NCI-H128 (cell line): ENCODE data around the gene TRIM22.
"Not testable (repeated sequence)": the region's sequence is repeated elsewhere in the genome, so short reads cannot be mapped to it uniquely, and the experiment has no call there.

ENCODE experiments used
- DNase-seq: peaks from one replicate; lab custom pipeline; 2025; ENCODE audit not compliant: unreplicated experiment; lab: John Stamatoyannopoulos, UW

TRIM22 gene, protein sequence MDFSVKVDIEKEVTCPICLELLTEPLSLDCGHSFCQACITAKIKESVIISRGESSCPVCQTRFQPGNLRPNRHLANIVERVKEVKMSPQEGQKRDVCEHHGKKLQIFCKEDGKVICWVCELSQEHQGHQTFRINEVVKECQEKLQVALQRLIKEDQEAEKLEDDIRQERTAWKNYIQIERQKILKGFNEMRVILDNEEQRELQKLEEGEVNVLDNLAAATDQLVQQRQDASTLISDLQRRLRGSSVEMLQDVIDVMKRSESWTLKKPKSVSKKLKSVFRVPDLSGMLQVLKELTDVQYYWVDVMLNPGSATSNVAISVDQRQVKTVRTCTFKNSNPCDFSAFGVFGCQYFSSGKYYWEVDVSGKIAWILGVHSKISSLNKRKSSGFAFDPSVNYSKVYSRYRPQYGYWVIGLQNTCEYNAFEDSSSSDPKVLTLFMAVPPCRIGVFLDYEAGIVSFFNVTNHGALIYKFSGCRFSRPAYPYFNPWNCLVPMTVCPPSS

DNA sequence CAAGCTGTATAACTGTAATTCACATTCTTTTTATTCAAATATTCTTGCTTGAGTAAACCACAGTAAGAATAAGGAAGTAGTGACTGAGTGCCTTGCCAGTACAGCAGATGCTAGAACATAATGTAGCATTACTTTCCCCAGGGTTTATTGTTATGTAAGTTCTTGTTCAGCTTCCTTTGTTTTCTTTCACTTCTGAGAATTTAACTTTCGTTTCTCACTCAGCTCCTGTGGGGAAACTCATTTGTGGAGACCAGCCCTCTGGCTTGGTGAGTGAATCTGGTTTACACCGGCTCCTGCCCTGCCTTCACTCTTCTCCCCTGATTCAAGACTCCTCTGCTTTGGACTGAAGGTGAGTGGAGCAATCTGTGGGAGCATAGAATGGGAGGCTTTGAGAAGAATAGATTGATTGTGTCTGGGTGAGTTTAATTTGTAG lies at the start of gene TRIM22:
TSS of gene TRIM22 (plus strand) at position 240 of the 433 bp plus-strand sequence. CDS start 6,443 bp downstream, outside the sequence.
- no peak for DNase-seq

DNA sequence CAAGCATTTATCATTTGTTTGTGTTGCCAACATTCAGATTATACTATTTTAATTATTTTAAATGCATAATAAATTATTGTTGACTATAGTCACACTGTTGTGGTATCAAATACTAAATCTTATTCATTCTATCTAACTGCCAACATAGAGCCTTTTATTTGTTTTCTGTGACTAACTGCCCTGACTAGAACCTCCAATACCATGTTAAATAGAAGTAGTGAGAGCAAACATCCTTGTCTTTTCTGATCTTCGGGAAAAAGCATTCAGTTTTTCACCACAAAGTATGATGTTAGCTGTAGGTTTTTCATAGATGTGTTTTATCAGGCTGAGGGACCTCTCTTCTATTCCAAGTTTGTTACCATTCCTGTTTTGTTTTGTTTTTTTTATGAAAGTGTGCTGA lies 49.6 kb upstream of the TRIM22 start:
- DNase-seq: no peak

DNA sequence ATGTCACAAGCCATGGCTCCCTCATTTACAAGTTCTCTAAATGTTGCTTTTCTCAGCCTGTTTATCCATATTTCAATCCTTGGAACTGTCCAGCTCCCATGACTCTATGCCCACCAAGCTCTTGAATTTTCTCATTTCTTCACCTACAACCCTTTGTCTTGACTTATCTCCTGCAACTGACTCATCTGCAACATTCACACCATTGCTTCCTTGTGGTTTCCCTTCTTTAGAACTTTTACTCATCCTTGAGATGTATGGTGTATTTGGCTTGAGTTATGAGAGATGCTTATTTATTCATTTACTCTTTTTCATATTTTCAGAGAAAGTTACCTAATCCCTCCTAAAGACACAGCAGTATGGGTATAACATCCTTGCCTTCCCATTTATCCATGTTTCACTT lies 46.0 kb upstream of the TRIM22 start:
- DNase-seq: no peak

DNA sequence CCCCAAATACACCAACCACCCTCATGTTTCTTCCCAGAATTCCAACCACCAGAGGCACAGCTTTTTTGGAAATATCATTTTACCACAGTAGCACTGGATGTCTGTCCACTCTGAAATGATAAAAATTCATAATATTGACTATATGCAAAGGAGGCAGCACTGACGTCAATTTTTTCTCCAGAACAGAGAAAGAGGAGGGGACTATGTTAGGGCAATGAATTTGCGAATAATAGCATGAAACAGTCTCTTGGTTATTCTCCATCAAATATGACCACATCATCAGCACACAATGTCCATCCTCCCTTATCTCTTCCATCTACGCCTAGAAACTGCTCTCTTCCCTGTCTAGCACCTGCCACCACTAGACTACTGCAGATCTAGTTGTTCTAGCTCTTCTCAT lies 43.5 kb upstream of the TRIM22 start:
- no peak for DNase-seq

DNA sequence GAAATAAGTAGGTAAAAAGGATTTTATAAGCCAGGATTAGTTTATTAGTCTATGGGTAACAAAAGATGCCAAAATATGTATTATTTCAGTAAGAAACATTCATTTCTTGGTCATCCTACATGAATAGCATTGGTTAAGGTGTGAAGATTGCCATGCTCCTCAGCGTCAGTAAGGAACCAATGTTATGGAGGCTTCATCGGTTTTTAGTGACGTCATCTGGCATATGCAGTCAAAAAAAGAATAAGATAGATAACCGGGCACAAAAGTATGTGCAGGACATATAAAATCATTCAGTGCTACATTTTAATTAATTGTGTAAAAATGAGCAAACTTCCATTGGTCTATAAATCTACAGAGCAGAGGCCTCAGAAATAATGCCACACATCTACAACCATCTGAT lies 34.1 kb upstream of the TRIM22 start:
- DNase-seq: no peak

DNA sequence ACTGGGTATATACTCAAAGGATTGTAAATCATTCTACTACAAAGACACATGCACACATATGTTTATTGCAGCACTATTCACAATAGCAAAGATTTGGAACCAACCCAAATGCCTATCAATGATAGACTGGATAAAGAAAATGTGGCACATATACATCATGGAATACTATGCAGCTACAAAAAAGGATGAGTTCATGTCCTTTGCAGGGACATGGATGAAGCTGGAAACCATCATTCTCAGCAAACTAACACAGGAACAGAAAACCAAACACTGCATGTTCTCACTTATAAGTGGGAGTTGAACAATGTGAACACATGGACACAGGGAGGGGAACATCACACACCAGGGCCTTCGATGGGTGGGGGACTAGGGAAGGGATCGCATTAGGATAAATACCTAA lies 32.6 kb upstream of the TRIM22 start:
- not testable (repeated sequence) for DNase-seq

DNA sequence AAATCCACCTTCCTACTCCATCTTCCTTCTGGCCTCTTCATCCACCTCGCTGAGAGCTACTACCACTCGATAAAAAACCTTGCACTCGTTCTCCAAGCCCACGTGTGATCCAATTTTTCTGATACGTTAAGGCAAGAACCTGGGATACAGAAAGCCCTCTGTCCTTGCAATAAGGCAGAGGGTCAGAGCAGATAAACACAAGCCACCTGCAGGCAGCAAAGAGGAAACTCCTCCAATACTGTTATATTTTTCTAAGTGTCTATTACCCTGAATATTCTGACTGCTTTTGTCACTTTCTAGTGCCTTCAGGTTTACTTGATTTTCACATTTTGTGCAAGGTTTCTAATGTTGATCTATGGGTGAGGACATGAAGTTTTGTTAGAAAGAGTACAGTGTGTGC lies 31.3 kb upstream of the TRIM22 start:
- DNase-seq: no peak

DNA sequence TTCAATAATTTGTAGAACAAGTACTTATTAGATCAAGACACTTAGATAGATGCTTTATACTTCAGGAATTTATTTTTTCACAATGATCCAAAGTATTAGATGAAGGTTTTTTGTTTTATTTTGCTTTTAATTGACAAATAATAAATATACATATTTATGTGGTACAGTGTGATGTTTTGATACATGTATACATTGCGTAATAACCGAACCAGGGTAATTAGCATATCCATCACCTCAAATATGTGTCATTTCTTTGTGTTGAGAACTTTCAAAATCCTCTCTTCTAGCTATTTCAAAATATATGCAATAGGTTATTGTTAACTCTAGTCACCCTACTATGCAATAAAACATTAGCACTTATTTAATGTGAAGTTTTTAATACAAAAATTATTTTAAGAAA lies 26.1 kb upstream of the TRIM22 start:
- no peak for DNase-seq

DNA sequence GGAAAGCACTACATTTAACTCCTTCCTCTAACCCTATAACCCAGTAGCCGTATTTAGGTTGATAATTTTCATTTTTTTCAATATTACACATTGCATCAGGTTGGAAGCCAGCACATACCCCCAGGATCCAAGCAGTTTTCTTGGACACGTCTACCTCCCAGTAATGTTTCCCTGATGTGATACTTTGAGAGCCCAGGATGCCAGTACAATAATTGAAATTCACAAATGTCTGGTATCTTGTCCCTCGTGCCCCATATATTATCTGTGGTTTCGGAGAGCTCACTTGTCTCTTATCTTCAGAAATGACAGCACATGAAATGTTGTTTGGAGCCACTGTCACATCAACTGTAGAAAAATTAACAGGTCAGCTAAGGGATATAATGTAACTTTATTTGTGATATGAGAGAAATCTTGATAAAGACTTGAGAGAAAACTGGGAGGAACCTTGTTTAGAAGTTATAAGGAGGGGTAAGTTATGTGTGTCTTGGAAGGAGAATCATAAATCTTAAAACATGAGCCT lies 24.5 kb upstream of the TRIM22 start:
- DNase-seq: no peak

DNA sequence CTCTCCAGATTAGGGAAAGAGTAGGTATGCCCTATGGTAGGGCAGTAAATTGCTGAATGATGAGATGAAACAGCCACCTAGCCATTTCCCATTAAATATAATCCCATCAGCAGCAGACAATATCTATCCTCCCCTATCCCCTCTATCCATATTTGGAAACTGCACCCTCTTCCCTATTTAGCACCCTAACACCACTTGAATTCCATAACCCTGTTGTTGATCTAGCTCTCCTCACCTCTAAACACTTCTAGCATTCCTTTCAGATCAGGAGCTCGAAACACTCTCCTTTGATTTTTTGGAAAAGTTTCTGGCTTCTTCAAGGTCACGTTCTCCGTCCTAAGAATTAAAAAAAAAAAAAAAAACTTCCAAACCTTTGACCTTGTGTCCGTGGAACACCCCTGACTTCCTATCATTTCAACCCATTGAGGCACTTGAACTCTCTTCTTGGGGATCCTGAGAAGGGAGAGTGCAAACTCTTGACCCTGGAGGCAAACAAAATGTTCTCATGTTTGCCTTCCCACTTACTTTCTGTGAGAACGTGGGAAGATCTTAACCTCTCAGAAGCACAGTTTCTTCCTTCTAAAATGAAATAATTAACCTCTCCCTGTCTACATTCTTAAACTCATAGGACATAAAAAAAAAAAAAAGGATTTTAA lies 23.7 kb upstream of the TRIM22 start:
- no peak for DNase-seq

DNA sequence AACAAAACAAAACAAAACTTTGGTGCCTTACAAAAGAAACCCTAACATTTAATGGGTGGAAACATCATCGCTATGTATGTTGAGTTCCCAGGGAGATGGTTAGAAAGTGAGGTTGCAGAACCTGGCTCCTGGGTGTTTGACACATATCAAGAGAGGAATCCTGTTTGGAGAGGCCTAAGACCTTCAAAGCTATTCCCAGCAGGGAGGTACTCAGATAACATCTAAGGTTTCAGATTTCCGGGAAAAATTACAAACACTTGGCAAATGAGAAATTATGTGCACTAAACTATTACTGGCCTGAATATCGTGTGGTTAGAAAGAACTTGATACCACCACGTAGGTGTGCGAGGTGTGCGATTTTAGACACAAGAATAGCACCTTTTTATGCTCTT lies 23.2 kb upstream of the TRIM22 start:
- no peak for DNase-seq

DNA sequence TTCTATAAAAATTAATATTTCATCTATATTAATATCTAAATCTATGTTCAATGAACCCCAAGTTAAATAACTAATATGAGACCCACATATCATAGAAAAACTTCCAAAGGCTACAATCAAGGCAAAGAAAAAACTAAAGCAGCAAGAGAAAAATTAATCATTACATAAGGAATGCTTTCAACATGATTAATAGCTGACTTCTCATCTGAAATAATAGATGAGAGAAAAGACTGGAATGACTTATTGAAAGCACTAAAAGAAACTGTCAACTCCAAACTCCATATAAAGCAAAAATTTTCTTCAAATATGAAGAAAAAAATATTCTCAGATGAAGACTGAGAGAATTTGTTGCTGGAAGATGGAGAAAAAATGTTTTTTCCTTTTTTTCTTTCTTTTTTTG lies 17.8 kb upstream of the TRIM22 start:
- DNase-seq: no peak

DNA sequence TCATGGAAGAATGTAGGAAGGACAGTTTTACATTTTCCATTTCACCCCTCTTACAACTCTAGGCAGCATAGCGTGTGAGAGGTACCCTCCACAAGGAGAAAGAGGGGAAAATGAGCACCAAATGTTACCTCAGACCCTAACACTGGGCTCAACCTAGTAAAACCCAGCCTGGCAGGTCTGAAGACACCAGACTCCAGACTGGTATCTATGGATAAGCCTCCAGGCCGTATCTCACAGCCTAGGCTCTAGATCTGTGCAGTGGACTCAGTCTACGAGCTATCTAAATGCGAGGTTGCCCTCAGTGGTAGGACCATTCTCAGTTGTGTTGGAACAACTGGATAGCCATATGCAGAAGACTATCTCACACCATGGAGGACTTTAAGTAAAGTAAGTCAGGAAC lies 15.2 kb upstream of the TRIM22 start:
- DNase-seq: no peak

DNA sequence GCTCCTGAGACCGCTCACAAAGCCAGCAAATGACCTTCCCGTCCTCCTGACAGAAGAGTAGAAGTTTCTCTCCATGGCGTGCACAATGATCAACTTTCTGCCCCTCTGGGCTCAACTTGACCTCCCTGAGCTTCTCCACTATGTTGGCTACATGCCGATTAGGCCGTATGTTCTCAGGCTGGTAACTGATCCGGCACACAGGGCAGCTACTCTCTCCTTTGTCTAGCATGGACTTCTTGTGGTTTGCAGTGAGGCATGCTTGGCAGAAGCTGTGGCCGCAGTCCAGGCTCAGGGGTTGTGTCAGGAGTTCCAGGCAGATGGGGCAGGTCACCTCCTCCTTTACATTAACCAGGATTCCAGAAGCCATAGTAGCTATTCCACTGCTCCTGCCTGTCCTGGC lies 9.8 kb upstream of the TRIM22 start:
- no peak for DNase-seq

DNA sequence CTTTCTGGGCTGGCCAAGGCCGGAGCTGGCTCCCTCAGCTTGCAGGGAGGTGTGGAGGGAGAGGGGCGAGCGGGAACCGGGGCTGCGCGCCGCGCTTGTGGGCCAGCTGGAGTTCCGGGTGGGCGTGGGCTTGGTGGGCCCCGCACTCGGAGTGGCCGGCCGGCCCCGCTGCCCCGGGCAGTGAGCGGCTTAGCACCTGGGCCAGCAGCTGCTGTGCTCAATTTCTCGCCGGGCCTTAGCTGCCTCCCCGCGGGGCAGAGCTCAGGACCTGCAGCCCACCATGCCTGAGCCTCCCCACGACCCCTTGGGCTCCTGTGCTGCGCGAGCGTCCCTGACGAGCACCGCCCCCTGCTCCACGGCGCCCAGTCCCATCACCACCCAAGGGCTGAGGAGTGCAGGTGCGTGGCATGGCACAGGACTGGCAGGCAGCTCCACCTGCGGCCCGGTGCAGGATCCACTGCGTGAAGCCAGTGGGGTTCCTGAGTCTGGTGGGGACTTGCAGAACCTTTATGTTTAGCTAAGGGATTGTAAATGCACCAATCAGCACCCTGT lies 6.6 kb upstream of the TRIM22 start:
- DNase-seq: not testable (repeated sequence)

DNA sequence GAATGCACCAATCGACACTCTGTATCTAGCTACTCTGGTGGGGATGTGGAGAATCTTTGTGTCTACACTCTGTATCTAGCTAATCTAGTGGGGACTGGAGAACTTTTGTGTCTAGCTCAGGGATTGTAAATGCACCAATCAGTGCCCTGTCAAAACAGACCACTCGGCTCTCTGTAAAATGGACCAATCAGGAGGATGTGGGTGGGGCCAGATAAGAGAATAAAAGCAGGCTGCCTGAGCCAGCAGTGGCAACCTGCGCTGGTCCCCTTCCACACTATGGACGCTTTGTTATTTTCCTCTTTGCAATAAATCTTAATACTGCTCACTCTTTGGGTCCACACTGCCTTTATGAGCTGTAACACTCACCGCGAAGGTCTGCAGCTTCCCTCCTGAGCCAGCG lies 6.0 kb upstream of the TRIM22 start:
- not testable (repeated sequence) for DNase-seq

DNA sequence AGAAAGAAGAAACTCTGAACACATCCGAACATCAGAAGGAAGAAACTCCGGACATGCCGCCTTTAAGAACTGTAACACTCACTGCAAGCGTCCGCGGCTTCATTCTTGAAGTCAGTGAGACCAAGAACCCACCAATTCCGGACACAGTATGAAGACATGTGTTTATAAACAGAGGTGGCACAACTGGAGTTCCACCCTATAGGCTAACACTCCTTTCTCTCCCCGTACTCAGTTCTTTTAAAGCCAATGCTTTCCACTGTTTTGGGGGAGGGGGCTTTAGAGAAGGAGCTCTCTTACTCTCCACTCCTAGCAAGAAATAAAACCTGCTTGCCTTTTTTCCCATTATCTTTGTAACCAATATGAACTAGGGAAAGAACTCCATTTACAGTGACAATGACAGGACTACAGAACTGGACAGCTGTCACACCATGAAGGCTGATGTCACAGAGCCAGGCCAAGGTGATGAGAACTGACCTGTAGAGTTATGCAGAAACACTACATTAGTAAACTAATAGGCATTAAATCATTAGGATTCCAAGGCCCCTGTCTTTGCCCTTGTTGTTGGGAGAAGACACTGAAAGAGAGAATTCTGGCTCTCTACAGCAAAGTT lies 5.4 kb upstream of the TRIM22 start:
- DNase-seq: no peak

DNA sequence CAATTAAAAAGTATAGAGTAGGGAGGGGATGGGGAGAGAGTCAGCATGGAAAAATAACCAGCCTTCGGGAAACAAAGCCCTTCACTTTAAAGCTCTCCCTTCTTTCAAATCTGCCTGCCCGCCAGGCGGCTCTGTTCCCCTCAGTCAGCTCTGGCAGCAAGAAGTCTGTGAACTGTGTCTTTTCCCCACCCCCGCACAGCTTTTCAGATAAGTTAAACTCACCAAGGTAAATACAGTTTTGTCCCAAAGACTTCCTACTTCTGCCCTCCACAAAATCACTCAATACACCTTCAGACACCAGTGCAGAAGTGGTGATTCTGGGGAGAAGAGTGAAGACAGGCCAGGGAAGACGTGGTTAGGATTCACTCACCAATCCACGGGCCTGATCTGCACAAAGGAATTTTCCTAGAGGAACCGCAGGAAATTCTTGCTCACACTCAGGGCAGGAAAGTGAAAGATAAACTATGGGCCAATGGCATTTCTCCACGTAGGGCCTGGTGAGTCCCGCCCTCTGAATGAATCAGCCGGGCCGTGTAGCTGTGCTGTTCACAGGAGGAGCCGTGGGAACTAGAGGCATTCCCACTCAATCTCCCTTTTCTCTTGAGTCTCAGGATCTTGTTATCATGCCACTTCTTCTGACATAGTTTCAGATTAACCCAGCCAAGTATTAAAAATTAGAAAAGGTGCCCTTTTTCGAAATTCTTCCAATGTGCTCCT lies 4.8 kb upstream of the TRIM22 start, which contains the start of gene TRIM5:
TSS of gene TRIM5 (minus strand) at position 429 of the 717 bp plus-strand sequence. CDS start 4,897 bp downstream, outside the sequence.
- DNase-seq: no peak

DNA sequence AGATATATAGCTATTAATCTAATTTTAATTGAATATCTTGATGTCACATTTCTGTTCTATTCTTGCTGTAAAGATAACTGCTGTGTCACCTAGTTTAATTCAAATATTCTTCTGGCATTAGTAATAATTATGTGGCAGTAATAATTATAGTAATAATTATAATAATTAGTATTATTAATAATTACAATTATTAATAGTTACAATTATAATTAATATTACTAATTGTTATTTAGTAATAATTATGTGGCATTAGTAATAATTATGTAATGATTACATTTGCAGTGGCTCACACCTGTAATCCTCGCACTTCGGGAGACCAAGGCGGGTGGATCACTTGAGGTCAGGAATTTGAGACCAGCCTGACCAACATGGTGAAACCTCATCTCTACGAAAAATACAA lies 3.2 kb upstream of the TRIM22 start:
- DNase-seq: no peak

DNA sequence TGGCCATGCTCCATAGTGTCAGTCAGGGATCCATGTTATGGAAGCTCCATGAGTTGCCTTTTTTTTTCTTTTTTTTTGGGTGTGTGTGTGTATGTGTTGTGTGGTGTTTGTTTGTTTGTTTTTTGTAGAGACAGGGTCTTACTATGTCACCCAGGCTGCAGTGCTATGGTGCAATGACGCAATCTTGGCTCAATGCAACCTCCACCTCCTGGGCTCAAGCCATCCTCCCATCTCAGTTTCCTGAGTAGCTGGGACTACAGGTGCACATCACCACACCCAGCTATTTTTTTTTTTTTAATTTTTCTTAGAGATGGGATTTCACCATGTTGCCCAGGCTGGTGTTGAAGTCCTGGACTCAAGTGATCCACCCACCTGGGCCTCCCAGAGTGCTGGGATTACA lies 1.1 kb upstream of the TRIM22 start:
- no peak for DNase-seq

DNA sequence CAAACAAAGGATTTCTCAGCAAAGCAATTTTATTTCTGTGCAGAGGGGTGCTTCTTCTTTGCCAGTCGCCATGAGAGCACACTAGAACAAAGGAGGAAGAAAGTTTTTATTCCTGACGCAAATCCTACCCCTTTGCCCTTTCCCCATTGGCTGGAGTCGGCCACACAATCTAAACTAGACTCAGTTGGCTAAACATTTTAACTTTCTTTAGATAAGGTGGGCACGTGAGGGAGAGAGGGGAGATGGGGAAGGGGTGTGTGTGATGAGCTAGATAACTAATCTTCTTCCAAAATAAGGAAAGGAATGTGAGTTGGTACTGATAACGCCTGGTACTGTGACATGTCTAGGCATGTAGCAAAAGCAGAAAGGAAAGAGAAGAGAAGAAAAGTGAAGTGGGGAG lies 626 bp downstream of the TRIM22 start:
- DNase-seq: no peak
